Spleen (tissue), 11 donors: ENCODE data around the gene DPYD. TPM values are rescaled to one million over a fixed set of nuclear protein-coding genes. Genes with fewer than 3 reads are reported as not detected.

Experiments
- DNase-seq: peaks from one replicate; pipeline ENCODE4 v3.0.0-alpha.2; 2020
- H3K27ac ChIP-seq, 8 donors: fragments of 200-600 bp; sonication (generic) in 7 of 8; 1 replicate in 4 of 8; 2 replicates in 4 of 8; pipeline versions ENCODE4 v1.5.0 to v1.8.0; 2016 to 2021; ENCODE audit warnings: inconsistent platforms in 4 of 8, mild to moderate bottlenecking in 4 of 8, moderate library complexity in 1 of 8
- H3K27me3 ChIP-seq, 7 donors: fragments of 200-600 bp; sonication (generic) in 6 of 7; replicated peaks in 1 of 7; 1 replicate in 4 of 7; 2 replicates in 3 of 7; pipeline versions ENCODE4 v1.5.0 to v1.8.0; 2016 to 2021; ENCODE audit warnings: inconsistent platforms in 3 of 7, mild to moderate bottlenecking in 1 of 7
- H3K36me3 ChIP-seq, 6 donors: fragments of 200-600 bp; sonication (generic) in 5 of 6; 1 replicate in 4 of 6; 2 replicates in 2 of 6; pipeline versions ENCODE4 v1.5.0 to v1.8.0; 2016 to 2021; ENCODE audit warnings: inconsistent platforms in 2 of 6
- H3K4me1 ChIP-seq, 6 donors: fragments of 200-600 bp; sonication (generic) in 5 of 6; 1 replicate in 3 of 6; 2 replicates in 3 of 6; pipeline versions ENCODE4 v1.5.0 to v1.8.0; 2016 to 2021; ENCODE audit warnings: inconsistent platforms in 3 of 6
- H3K4me3 ChIP-seq, 8 donors: fragments of 200-600 bp; sonication (generic) in 7 of 8; 1 replicate in 4 of 8; 2 replicates in 4 of 8; pipeline versions ENCODE4 v1.5.0 to v1.8.0; 2016 to 2021; ENCODE audit warnings: inconsistent platforms in 4 of 8, mild to moderate bottlenecking in 4 of 8, moderate library complexity in 2 of 8
- H3K9me3 ChIP-seq, 8 donors: fragments of 200-600 bp; sonication (generic) in 7 of 8; 1 replicate in 4 of 8; 2 replicates in 4 of 8; pipeline versions ENCODE4 v1.5.0 to v1.8.0; 2016 to 2021; ENCODE audit warnings: inconsistent platforms in 4 of 8
- CTCF ChIP-seq, 11 experiments: fragments of 200-600 bp in 7 of 11; fragments of 450-650 bp in 4 of 11; sonication (generic) in 4 of 11; IDR thresholded peaks in 8 of 11; conservative IDR thresholded peaks in 3 of 11; 1 replicate in 7 of 11; 2 replicates in 4 of 11; pipeline versions ENCODE4 v1.4.0 to v1.8.0; 2016 to 2021; ENCODE audit warnings: antibody characterized with exemption in 11 of 11, inconsistent platforms in 4 of 11, mild to moderate bottlenecking in 1 of 11
- POLR2A ChIP-seq, 3 donors: fragments of 450-650 bp; IDR thresholded peaks; one replicate each; pipeline ENCODE4 v1.5.1; 2017; ENCODE audit warnings: antibody characterized with exemption in 3 of 3, mild to moderate bottlenecking in 1 of 3
- POLR2AphosphoS5 ChIP-seq, 3 donors: sonication (generic); formaldehyde crosslinking; IDR thresholded peaks; one replicate each; pipeline ENCODE4 v1.5.1; 2017; ENCODE audit warnings: antibody characterized with exemption in 3 of 3
- WGBS, 5 donors: extraction: QIAGEN DNeasy Blood & Tissue Kit in 3 of 5; methylation state at CpG; one replicate each; pipeline versions ENCODE4 v1.1.5 to v1.1.7; 2013 to 2018; 5-methylcytosine and 5-hydroxymethylcytosine counted together
- intact Hi-C: fragments of 100-400 bp; cut with DNase I; formaldehyde crosslinking; loops from one replicate; pipeline ENCODE4 v1.15.0; 2023; ENCODE audit warnings: low total_unique reads
- polyA plus RNA-seq, 3 donors: library from polyadenylated mRNA; stranded (reverse); fragments of 200-250 nt; gene quantifications; one replicate each; pipeline ENCODE4 v1.2.1, GENCODE V29; 2013
- total RNA-seq, 7 donors: library from RNA; depleted of rRNA in 3 of 7; stranded (reverse); fragments of >200 nt in 3 of 7; fragmentation: NEBNext Ultra II Directional in 4 of 7; extraction: Animal tissue kit (Norgen Biotek cat#: 25700) in 4 of 7; gene quantifications; one replicate each; pipeline versions ENCODE4 v1.1.0 to v1.2.1, GENCODE V29; 2016 to 2021
- donor health status: healthy with polysubstance abuse.
- donor health status: DM: no; HTN: no; CAD: no; lungs with moderate emphysema.
- donor health status: DM: no; HTN: no; CAD: no.
- donor health status: Bipolar disorder and iron deficiency.
- donor health status: healthy.
- donor health status: DM: no; HTN: no; CAD: no.
- donor health status: DM: yes; HTN: yes; CAD: no.

Gene DPYD
- total and polyA plus RNA-seq, 10 donors, result 7.3 to 114 (median 92.3) TPM

GRCh38 chr1:97077221-97077620, 843.6 kb downstream of the DPYD start:
- H3K27ac ChIP-seq, result no peak overlapping the region
- no peak for TF ChIP-seq CTCF (IDR thresholded peaks at IDR 0.05 in 8 of 11, conservative IDR thresholded peaks at IDR 0.05 in 3 of 11)
- no peak for TF ChIP-seq POLR2AphosphoS5 (IDR thresholded peaks at IDR 0.05)
- TF ChIP-seq POLR2A (IDR thresholded peaks at IDR 0.05), result no peak
- H3K4me1 ChIP-seq, result no peaks in the 10 kb centered on the region
- no peaks in the 10 kb centered on the region for H3K9me3 ChIP-seq
- DNase-seq, result no peak
- WGBS, 5 donors, result 46 to 79% (median 73%) methylated on average over 2 of the region's 2 CpGs
- no peak overlapping the region for H3K4me3 ChIP-seq
- peaks cover 0 to 52% (median 0%) of the 10 kb centered on the region in 6 donors for H3K36me3 ChIP-seq
- intact Hi-C loops, result no loop called here
- no peaks in the 10 kb centered on the region for H3K27me3 ChIP-seq

- intact Hi-C loops, result no loop called here
- H3K36me3 ChIP-seq, result peaks cover 0 to 48% (median 0%) of the 10 kb centered on the region in 6 donors
- DNase-seq, result no peak
- no peak overlapping the region for H3K4me3 ChIP-seq
- TF ChIP-seq POLR2A (IDR thresholded peaks at IDR 0.05) (no peak), POLR2AphosphoS5 (IDR thresholded peaks at IDR 0.05) (no peak), CTCF (IDR thresholded peaks at IDR 0.05 in 8 of 11, conservative IDR thresholded peaks at IDR 0.05 in 3 of 11) (no peak)
- 78 to 86% (median 81%) methylated on average over 2 of the region's 2 CpGs for WGBS, 5 donors
- no peaks in the 10 kb centered on the region for H3K9me3 ChIP-seq
- no peaks in the 10 kb centered on the region for H3K27me3 ChIP-seq
- no peak overlapping the region for H3K27ac ChIP-seq
- H3K4me1 ChIP-seq, result no peaks in the 10 kb centered on the region
Measured at GRCh38 chr1:97074771-97075170, 846.1 kb downstream of the DPYD start.

- Histone ChIP-seq H3K9me3 (no peaks in the 10 kb centered on the region), H3K27ac (no peak overlapping the region)
- WGBS, 5 donors, result 64 to 76% (median 74%) methylated on average over 2 of the region's 2 CpGs
Measured at GRCh38 chr1:97073936-97074335, 846.9 kb downstream of the DPYD start.

GRCh38 chr1:97073169-97073568, 847.7 kb downstream of the DPYD start:
- no peak overlapping the region for H3K27ac ChIP-seq
- H3K4me3 ChIP-seq, result no peak overlapping the region
- H3K9me3 ChIP-seq, result no peaks in the 10 kb centered on the region
- H3K4me1 ChIP-seq, result no peaks in the 10 kb centered on the region
- no peaks in the 10 kb centered on the region for H3K27me3 ChIP-seq
- no peak for TF ChIP-seq CTCF (IDR thresholded peaks at IDR 0.05 in 8 of 11, conservative IDR thresholded peaks at IDR 0.05 in 3 of 11)
- H3K36me3 ChIP-seq, result peaks cover 0 to 32% (median 0%) of the 10 kb centered on the region in 6 donors
- intact Hi-C loops, result no loop called here
- no peak for DNase-seq

More at GRCh38 chr1:97073936-97074335, 846.9 kb downstream of the DPYD start:
- DNase-seq, result no peak
- intact Hi-C loops, result no loop called here
- H3K36me3 ChIP-seq, result peaks cover 0 to 39% (median 0%) of the 10 kb centered on the region in 6 donors
- TF ChIP-seq POLR2A (IDR thresholded peaks at IDR 0.05), result no peak
- no peak for TF ChIP-seq POLR2AphosphoS5 (IDR thresholded peaks at IDR 0.05)
- H3K27me3 ChIP-seq, result no peaks in the 10 kb centered on the region
- H3K4me1 ChIP-seq, result no peaks in the 10 kb centered on the region
- no peak overlapping the region for H3K4me3 ChIP-seq

- TF ChIP-seq CTCF (IDR thresholded peaks at IDR 0.05 in 8 of 11, conservative IDR thresholded peaks at IDR 0.05 in 3 of 11) (no peak), POLR2AphosphoS5 (IDR thresholded peaks at IDR 0.05) (no peak), POLR2A (IDR thresholded peaks at IDR 0.05) (no peak)
- Histone ChIP-seq H3K27ac (no peak overlapping the region), H3K4me1 (no peaks in the 10 kb centered on the region), H3K27me3 (no peaks in the 10 kb centered on the region), H3K36me3 (peaks cover 0 to 17% (median 0%) of the 10 kb centered on the region in 6 donors), H3K4me3 (no peak overlapping the region), H3K9me3 (peaks cover 0 to 10% (median 8%) of the 10 kb centered on the region in 8 donors)
- intact Hi-C loops, result no loop called here
- no peak for DNase-seq
- WGBS, 5 donors, result 88 to 93% (median 92%) methylated on average over 3 of the region's 3 CpGs
Measured at GRCh38 chr1:97071173-97071572, 849.7 kb downstream of the DPYD start.
